ENCODE results near the gene MTHFD2.
A peak's percentile ranks its signal among the peaks of the same experiment; 100 is the strongest.

Gene MTHFD2

GRCh38 chr2:74261204-74261864 lies 62.9 kb downstream of the MTHFD2 start:
- TF ChIP-seq CTCF (IDR thresholded peaks at IDR 0.05; ENCODE audit: borderline replicate concordance, insufficient read depth, low read depth, low read length): 0 out of 2 replicates have a peak, but pooled peaks have one; percentile 4
- H3K4me3 ChIP-seq (ENCODE audit: low read depth, low read length): no peak overlapping the region

- TF ChIP-seq CTCF (IDR thresholded peaks at IDR 0.05; ENCODE audit: borderline replicate concordance, insufficient read depth, low read depth, low read length): no peak
- no peak overlapping the region for H3K4me3 ChIP-seq (ENCODE audit: low read depth, low read length)
Measured at GRCh38 chr2:74262681-74263080, 64.3 kb downstream of the MTHFD2 start.

- H3K4me3 ChIP-seq (ENCODE audit: low read depth, low read length): no peak overlapping the region
- TF ChIP-seq CTCF (IDR thresholded peaks at IDR 0.05; ENCODE audit: borderline replicate concordance, insufficient read depth, low read depth, low read length): no peak
Measured at GRCh38 chr2:74264281-74264680, 65.9 kb downstream of the MTHFD2 start.

- no peak overlapping the region for H3K4me3 ChIP-seq (ENCODE audit: low read depth, low read length)
- peak; percentile 68; the same call in 1 of the 2 replicates for TF ChIP-seq CTCF (IDR thresholded peaks at IDR 0.05; ENCODE audit: borderline replicate concordance, insufficient read depth, low read depth, low read length)
Measured at GRCh38 chr2:74267068-74267467, 68.7 kb downstream of the MTHFD2 start.
